Measurements from ENCODE around the gene BNIP2. TPM values are rescaled to one million over a fixed set of nuclear protein-coding genes. Genes with fewer than 3 reads are reported as not detected.
"Not testable (repeated sequence)": the region's sequence is repeated elsewhere in the genome, so short reads cannot be mapped to it uniquely, and the experiment has no call there.

BNIP2 gene
- total RNA-seq, 1 donor from 2014 or later = 105 TPM

DNA sequence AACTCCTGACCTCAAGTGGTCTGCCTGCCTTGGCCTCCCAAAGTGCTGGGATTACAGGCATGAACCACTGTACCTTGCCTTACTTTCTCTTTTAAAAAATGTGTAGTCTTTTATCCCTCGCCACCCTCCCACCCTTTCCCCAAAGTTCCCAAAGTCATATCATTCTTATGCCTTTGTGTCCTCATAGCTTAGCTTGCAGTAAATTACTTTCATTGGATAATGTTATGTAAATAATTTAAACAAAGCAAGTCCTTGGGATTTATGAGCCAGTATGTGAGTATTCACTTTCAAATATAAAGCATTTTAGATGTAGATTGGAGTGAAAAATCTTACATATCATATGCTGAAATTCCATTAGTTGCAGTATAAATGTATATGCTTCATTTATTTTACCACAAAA, 42.8 kb downstream of the BNIP2 start:
- no peaks in the 10 kb centered on the region for H3K27me3 ChIP-seq
- no peak for ATAC-seq
- no peak overlapping the region for H3K27ac ChIP-seq
- TF ChIP-seq, protein P1, sequence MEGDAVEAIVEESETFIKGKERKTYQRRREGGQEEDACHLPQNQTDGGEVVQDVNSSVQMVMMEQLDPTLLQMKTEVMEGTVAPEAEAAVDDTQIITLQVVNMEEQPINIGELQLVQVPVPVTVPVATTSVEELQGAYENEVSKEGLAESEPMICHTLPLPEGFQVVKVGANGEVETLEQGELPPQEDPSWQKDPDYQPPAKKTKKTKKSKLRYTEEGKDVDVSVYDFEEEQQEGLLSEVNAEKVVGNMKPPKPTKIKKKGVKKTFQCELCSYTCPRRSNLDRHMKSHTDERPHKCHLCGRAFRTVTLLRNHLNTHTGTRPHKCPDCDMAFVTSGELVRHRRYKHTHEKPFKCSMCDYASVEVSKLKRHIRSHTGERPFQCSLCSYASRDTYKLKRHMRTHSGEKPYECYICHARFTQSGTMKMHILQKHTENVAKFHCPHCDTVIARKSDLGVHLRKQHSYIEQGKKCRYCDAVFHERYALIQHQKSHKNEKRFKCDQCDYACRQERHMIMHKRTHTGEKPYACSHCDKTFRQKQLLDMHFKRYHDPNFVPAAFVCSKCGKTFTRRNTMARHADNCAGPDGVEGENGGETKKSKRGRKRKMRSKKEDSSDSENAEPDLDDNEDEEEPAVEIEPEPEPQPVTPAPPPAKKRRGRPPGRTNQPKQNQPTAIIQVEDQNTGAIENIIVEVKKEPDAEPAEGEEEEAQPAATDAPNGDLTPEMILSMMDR (IDR thresholded peaks at IDR 0.05) = no peak
- H3K36me3 ChIP-seq = peaks cover 73% of the 10 kb centered on the region
- peaks cover 4% of the 10 kb centered on the region for H3K4me1 ChIP-seq
- DNase-seq = no peak
- no peak overlapping the region for H3K4me3 ChIP-seq
- H3K9me3 ChIP-seq = no peaks in the 10 kb centered on the region
- intact Hi-C loops (cut with DNase I) = no loop called here

DNA sequence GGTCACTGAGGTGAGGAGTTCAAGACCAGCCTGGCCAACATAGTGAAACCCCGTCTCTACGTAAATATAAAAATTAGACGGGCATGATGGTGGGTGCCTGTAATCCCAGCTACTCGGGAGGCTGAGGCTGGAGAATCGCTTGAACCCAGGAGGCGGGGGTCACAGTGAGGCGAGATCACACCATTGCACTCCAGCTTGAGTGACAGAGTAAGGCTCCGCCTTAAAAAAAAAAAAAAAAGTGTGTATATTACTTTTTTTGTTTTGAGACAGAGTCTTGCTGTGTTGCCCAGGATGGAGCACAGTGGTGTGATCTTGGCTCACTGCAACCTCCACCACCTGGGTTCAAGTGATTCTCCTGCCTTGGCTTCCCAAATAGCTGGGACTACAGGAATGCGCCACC, 43.3 kb downstream of the BNIP2 start:
- ATAC-seq; H3K4me3 ChIP-seq; intact Hi-C loops (cut with DNase I); H3K27me3 ChIP-seq; DNase-seq; H3K27ac ChIP-seq; H3K9me3 ChIP-seq; H3K4me1 ChIP-seq: not testable (repeated sequence)
- peaks cover 76% of the 10 kb centered on the region for H3K36me3 ChIP-seq

DNA sequence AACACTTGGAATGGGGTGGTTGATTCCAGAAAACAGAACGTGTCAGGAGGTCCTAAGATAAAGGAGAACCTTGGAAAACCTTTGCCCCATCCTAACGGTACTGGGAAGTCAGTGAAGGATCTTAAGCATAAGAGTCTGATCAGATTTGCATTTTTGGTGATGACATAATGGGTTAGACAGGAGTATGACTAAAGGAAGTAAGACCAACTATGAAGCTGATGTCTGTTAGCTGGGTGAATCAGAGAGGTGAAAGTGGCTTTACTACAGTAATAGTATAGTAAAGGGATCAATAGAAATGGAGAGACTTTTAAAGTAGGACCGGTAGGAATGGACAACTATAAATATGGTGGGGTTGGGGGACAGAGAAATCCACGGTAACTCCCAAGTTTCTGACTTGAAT, 44.4 kb downstream of the BNIP2 start:
- TF ChIP-seq, protein P1 (IDR thresholded peaks at IDR 0.05) = no peak
- intact Hi-C loops (cut with DNase I) = no loop called here
- no peak overlapping the region for H3K4me3 ChIP-seq
- ATAC-seq (no peak), DNase-seq (no peak)
- no peaks in the 10 kb centered on the region for H3K9me3 ChIP-seq
- H3K27me3 ChIP-seq = no peaks in the 10 kb centered on the region
- peaks cover 1% of the 10 kb centered on the region for H3K4me1 ChIP-seq
- peaks cover 78% of the 10 kb centered on the region for H3K36me3 ChIP-seq
- H3K27ac ChIP-seq = no peak overlapping the region

DNA sequence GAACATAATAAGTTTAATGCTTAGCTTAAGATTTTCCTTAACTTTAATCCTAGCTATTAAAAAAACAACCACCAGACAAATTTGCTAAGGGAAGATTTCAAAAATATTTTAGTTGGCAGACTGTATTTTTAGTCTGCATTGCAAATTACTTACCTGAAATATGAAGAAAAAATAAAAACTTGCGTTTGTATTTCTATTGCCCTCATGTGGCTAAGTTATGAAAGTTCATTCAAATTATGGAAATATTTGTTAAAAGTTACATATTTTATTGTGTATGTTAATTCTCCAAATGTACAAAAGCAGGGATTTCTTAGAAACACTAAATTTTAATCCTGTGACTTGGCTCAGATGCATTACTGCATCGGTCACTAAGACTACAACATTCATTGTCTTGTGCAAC, 46.8 kb downstream of the BNIP2 start:
- Histone ChIP-seq H3K4me1 (no peaks in the 10 kb centered on the region), H3K4me3 (no peak overlapping the region), H3K27me3 (no peaks in the 10 kb centered on the region), H3K27ac (no peak overlapping the region), H3K9me3 (no peaks in the 10 kb centered on the region), H3K36me3 (peaks cover 77% of the 10 kb centered on the region)
- ATAC-seq (no peak), DNase-seq (no peak)
- TF ChIP-seq, protein P1 (IDR thresholded peaks at IDR 0.05) = no peak
- intact Hi-C loops (cut with DNase I) = no loop called here

DNA sequence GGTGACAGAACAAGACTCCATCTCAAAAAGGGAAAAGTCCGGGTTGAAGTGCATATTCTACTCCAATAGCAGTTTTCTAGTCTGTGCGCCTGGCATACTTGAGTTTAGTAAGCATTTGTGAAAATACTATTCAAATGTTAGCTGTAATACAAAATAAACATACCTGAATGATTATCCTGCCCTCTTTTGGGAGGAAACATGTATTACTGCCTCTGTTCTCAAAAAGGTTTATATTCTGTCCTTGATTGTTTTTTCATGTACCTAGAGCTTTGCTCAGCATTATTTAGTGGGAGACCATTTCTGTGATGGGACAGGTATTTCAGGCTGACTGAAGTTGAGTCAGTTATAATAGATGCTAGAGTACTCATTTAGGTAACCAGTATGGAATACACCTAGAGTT, 51.6 kb downstream of the BNIP2 start:
- H3K9me3 ChIP-seq; H3K4me3 ChIP-seq; DNase-seq; intact Hi-C loops (cut with DNase I); ATAC-seq; H3K27me3 ChIP-seq; H3K4me1 ChIP-seq; H3K27ac ChIP-seq: not testable (repeated sequence)
- H3K36me3 ChIP-seq = peaks cover 41% of the 10 kb centered on the region

DNA sequence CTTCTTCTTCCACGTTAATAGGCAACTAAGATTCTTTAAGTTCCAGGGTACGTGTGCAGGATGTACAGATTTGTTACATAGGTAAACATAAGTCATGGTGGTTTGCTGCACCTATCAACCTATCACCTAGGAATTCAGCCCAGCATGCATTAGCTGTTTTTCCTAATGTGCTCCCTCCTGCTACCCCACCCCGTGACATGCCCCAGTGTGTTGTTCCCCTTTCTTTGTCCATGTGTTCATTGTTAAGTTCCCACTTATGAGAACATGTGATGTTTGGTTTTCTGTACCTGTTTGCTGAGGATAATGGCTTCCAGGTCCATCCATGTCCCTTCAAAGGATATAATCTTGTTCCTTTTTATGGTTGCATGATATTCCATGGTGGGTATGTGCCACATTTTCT, 52.9 kb downstream of the BNIP2 start:
- intact Hi-C loops (cut with DNase I) = no loop called here
- TF ChIP-seq, protein P1 (IDR thresholded peaks at IDR 0.05) = no peak
- no peaks in the 10 kb centered on the region for H3K27me3 ChIP-seq
- no peaks in the 10 kb centered on the region for H3K9me3 ChIP-seq
- ATAC-seq (peak; percentile 54), DNase-seq (no peak)
- no peak overlapping the region for H3K27ac ChIP-seq
- H3K36me3 ChIP-seq = peaks cover 31% of the 10 kb centered on the region
- H3K4me3 ChIP-seq = no peak overlapping the region
- no peaks in the 10 kb centered on the region for H3K4me1 ChIP-seq

DNA sequence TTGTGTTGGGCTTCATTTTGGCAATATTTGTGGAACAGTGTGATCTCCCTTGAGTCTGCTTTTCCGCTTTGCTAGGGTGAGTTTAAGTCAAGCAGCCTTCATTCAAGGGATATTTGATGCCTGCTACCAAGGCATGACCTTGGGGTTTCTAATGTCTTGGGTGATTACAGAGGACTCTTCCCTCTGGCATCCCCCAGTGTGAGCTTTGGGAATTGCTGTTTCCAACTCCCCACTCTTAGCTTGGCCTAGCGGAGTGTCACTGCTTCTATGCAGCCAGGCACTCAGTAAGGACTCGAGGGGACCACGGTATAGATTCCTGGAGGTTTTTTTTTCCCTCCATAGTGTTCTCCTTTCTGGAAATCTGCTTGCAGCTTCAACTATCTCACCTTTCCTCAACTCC, 56.4 kb downstream of the BNIP2 start:
- H3K27me3 ChIP-seq = no peaks in the 10 kb centered on the region
- TF ChIP-seq, protein P1 (IDR thresholded peaks at IDR 0.05) = no peak
- H3K27ac ChIP-seq = no peak overlapping the region
- intact Hi-C loops (cut with DNase I) = no loop called here
- H3K4me1 ChIP-seq = no peaks in the 10 kb centered on the region
- ATAC-seq (no peak), DNase-seq (no peak)
- peaks cover 3% of the 10 kb centered on the region for H3K36me3 ChIP-seq
- H3K9me3 ChIP-seq = no peaks in the 10 kb centered on the region
- no peak overlapping the region for H3K4me3 ChIP-seq

All from upper lobe of right lung (tissue), 1 donor.